HepG2 (cell line): Measurements from ENCODE around the gene ABHD17C. TPM values are rescaled to one million over a fixed set of nuclear protein-coding genes. Genes with fewer than 3 reads are reported as not detected.

Source experiments
- CEBPG ChIP-seq: IDR thresholded peaks from 2 replicates; pipeline ENCODE4 v1.6.1; 2016
- FOXO1 ChIP-seq: sonication (generic); formaldehyde crosslinking; IDR thresholded peaks from 2 replicates; pipeline ENCODE4 v1.4.0; 2020; ENCODE audit warnings: missing genetic modification reagents
- HNRNPL ChIP-seq: fragments of 200-400 bp; formaldehyde crosslinking; IDR thresholded peaks from 2 replicates; pipeline ENCODE4 v1.6.1; 2017; ENCODE audit warnings: mild to moderate bottlenecking, low read depth, low read length
- MED8 ChIP-seq: sonication (generic); formaldehyde crosslinking; IDR thresholded peaks from 2 replicates; pipeline ENCODE4 v1.8.1; 2023; ENCODE audit warnings: mild to moderate bottlenecking, missing genetic modification reagents; ENCODE audit not compliant: insufficient replicate concordance
- RXRA ChIP-seq: sonication (generic); formaldehyde crosslinking; IDR thresholded peaks from 2 replicates; pipeline ENCODE4 v1.5.1; 2020; ENCODE audit warnings: missing genetic modification reagents
- SP140L ChIP-seq: sonication (generic); formaldehyde crosslinking; IDR thresholded peaks from 2 replicates; pipeline ENCODE4 v1.4.0; 2020; ENCODE audit warnings: missing genetic modification reagents, borderline replicate concordance
- ZBTB1 ChIP-seq: sonication (generic); formaldehyde crosslinking; IDR thresholded peaks from 2 replicates; pipeline ENCODE4 v1.4.0; 2020; ENCODE audit warnings: missing genetic modification reagents, borderline replicate concordance
- ZNF232 ChIP-seq: sonication (generic); formaldehyde crosslinking; IDR thresholded peaks from 2 replicates; pipeline ENCODE4 v1.4.0; 2020; ENCODE audit warnings: missing genetic modification reagents, borderline replicate concordance
- ZNF556 ChIP-seq: sonication (generic); formaldehyde crosslinking; IDR thresholded peaks from 2 replicates; pipeline ENCODE4 v1.4.0; 2020; ENCODE audit warnings: mild to moderate bottlenecking, missing genetic modification reagents, borderline replicate concordance
- ZNF678 ChIP-seq: sonication (generic); formaldehyde crosslinking; IDR thresholded peaks from 2 replicates; pipeline ENCODE4 v1.4.0; 2020; ENCODE audit warnings: mild to moderate bottlenecking, missing genetic modification reagents
- polyA plus RNA-seq, 8 experiments: library from polyadenylated mRNA; depleted of rRNA in 3 of 8; stranded (reverse) in 7 of 8; unstranded in 1 of 8; fragments of >200 nt; fragmentation: Illumina TruSeq in 4 of 8; extraction: Trizol in 4 of 8; gene quantifications; 2 replicates each; pipeline versions ENCODE4 v1.2.1 to v1.2.3, GENCODE V29; 2011 to 2016; ENCODE audit warnings: low read depth in 4 of 8, missing spikeins in 1 of 8, mixed read lengths in 1 of 8; ENCODE audit not compliant: insufficient read depth in 1 of 8
- total RNA-seq, 5 experiments: library from RNA; depleted of rRNA; stranded (reverse); fragments of >200 nt; fragmentation: Illumina TruSeq; extraction: Trizol; gene quantifications; 2 replicates each; pipeline ENCODE4 v1.2.3, GENCODE V29; 2016; ENCODE audit warnings: low read depth in 1 of 5
- TF ChIP-seq, protein P1 (sequence below): sonication (generic); formaldehyde crosslinking; IDR thresholded peaks from 2 replicates; pipeline ENCODE4 v1.5.0; 2020; ENCODE audit warnings: mild to moderate bottlenecking, missing genetic modification reagents
- TF ChIP-seq, protein P2 (sequence below): sonication (generic); formaldehyde crosslinking; IDR thresholded peaks from 2 replicates; pipeline ENCODE4 v1.4.0; 2020; ENCODE audit warnings: mild to moderate bottlenecking, low read depth, missing genetic modification reagents
- TF ChIP-seq, protein P3 (sequence below), 2 experiments: sonication (generic) in 1 of 2; formaldehyde crosslinking in 1 of 2; IDR thresholded peaks; 2 replicates each; pipeline versions ENCODE4 v1.6.1 to v1.9.0; 2014 to 2022; ENCODE audit warnings: antibody characterized with exemption in 1 of 2, borderline replicate concordance in 1 of 2, inconsistent platforms in 1 of 2, low read depth in 1 of 2, missing genetic modification reagents in 1 of 2

ABHD17C gene
- total and polyA plus RNA-seq, 2 of the 13 experiments (the other 11 are each of a cell fraction or from before 2014, with no cell fraction given), result 2.9 to 3.9 TPM

DNA sequence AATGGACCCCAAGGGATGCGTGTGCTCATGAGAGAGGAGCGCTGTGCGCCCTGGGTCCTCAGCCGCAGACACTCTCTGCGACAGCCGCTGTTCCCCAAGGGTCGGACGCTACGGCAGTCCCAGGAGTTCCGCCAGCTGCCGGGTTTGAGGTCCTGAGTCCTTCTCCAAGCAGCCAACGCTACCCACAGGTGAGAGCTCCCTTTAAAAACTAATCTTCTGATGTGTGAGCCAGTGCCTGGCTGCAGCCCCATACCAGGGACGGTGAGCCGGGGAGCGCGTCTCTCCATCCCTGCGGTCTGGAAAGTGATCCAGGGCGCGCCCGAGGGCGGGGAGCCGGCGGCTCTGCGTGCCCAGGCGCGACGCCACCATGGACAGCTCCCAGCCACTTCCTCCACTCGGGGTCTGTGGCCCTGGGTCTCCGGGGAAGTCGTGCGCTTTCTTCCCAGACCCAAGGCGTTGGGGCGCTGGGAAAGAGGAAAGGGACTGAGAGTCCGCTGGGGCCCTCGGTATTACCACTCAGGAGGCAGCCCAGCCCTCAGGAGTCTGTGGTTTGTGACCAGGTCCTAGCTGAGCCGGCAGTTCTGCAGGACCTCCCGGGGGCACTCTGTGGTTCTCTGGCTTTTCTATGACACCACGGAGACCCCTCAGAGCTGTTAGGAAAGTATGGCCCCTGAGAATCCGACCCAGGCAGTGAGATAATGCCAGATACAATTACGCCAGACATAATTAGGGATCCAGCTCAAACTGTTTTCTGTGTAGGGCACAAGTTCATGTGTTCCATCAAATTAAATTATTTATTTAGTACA is 85.5 kb downstream of the ABHD17C start (continued):
- TF ChIP-seq, protein P1, sequence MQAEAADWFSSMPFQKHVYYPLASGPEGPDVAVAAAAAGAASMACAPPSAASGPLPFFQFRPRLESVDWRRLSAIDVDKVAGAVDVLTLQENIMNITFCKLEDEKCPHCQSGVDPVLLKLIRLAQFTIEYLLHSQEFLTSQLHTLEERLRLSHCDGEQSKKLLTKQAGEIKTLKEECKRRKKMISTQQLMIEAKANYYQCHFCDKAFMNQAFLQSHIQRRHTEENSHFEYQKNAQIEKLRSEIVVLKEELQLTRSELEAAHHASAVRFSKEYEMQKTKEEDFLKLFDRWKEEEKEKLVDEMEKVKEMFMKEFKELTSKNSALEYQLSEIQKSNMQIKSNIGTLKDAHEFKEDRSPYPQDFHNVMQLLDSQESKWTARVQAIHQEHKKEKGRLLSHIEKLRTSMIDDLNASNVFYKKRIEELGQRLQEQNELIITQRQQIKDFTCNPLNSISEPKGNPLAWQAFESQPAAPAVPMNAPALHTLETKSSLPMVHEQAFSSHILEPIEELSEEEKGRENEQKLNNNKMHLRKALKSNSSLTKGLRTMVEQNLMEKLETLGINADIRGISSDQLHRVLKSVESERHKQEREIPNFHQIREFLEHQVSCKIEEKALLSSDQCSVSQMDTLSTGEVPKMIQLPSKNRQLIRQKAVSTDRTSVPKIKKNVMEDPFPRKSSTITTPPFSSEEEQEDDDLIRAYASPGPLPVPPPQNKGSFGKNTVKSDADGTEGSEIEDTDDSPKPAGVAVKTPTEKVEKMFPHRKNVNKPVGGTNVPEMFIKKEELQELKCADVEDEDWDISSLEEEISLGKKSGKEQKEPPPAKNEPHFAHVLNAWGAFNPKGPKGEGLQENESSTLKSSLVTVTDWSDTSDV (CRISPR knock-in tag), result peak; percentile 76; the same call in 1 of the 2 replicates
- TF ChIP-seq MED8 (no peak), HNRNPL (peak; percentile 58; the same call in 1 of the 2 replicates), ZBTB1 (CRISPR knock-in tag) (no peak), ZNF232 (CRISPR knock-in tag) (peak; percentile 99), FOXO1 (CRISPR knock-in tag) (peak; percentile 80), ZNF678 (CRISPR knock-in tag) (peak; percentile 88), RXRA (CRISPR knock-in tag) (peak; percentile 68), CEBPG (no peak), ZNF556 (CRISPR knock-in tag) (0 out of 2 replicates have a peak, but pooled peaks have one; percentile 54), SP140L (CRISPR knock-in tag) (peak; percentile 77; the same call in 1 of the 2 replicates)
- TF ChIP-seq, protein P2, sequence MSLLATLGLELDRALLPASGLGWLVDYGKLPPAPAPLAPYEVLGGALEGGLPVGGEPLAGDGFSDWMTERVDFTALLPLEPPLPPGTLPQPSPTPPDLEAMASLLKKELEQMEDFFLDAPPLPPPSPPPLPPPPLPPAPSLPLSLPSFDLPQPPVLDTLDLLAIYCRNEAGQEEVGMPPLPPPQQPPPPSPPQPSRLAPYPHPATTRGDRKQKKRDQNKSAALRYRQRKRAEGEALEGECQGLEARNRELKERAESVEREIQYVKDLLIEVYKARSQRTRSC, result 0 out of 2 replicates have a peak, but pooled peaks have one; percentile 57
- TF ChIP-seq, protein P3, sequence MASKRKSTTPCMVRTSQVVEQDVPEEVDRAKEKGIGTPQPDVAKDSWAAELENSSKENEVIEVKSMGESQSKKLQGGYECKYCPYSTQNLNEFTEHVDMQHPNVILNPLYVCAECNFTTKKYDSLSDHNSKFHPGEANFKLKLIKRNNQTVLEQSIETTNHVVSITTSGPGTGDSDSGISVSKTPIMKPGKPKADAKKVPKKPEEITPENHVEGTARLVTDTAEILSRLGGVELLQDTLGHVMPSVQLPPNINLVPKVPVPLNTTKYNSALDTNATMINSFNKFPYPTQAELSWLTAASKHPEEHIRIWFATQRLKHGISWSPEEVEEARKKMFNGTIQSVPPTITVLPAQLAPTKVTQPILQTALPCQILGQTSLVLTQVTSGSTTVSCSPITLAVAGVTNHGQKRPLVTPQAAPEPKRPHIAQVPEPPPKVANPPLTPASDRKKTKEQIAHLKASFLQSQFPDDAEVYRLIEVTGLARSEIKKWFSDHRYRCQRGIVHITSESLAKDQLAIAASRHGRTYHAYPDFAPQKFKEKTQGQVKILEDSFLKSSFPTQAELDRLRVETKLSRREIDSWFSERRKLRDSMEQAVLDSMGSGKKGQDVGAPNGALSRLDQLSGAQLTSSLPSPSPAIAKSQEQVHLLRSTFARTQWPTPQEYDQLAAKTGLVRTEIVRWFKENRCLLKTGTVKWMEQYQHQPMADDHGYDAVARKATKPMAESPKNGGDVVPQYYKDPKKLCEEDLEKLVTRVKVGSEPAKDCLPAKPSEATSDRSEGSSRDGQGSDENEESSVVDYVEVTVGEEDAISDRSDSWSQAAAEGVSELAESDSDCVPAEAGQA (IDR thresholded peaks at IDR 0.05; ENCODE audit: low read depth), result no peak
- TF ChIP-seq, protein P3 (CRISPR knock-in tag; IDR thresholded peaks at IDR 0.05; ENCODE audit: borderline replicate concordance), result peak; percentile 93; the same call in 1 of the 2 replicates
